ENCODE results near the gene RO60.

DNA sequence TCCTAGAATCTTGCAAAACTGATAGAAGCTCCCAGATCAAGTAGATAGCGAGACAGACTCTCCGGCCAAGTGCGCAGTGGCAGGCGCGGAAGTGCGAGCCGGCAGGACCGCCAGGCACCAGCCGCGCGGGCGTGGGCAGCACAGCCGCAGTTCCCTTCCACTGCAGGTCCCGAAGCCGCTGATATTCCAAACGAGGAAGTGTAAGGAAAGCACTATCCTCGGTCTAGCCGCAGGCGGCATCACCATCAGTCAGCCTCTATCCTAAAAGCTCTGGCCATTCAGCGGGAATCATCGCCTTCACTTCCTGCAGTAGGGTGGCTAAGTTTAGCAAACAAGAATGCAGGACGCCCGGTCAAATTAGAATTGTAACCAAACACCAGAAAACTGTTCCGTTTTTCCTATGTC lies 45.1 kb downstream of the RO60 start:
- TF ChIP-seq, protein P1, sequence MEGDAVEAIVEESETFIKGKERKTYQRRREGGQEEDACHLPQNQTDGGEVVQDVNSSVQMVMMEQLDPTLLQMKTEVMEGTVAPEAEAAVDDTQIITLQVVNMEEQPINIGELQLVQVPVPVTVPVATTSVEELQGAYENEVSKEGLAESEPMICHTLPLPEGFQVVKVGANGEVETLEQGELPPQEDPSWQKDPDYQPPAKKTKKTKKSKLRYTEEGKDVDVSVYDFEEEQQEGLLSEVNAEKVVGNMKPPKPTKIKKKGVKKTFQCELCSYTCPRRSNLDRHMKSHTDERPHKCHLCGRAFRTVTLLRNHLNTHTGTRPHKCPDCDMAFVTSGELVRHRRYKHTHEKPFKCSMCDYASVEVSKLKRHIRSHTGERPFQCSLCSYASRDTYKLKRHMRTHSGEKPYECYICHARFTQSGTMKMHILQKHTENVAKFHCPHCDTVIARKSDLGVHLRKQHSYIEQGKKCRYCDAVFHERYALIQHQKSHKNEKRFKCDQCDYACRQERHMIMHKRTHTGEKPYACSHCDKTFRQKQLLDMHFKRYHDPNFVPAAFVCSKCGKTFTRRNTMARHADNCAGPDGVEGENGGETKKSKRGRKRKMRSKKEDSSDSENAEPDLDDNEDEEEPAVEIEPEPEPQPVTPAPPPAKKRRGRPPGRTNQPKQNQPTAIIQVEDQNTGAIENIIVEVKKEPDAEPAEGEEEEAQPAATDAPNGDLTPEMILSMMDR (IDR thresholded peaks at IDR 0.05), result no peak
- no peak for TF ChIP-seq POLR2AphosphoS5 (IDR thresholded peaks at IDR 0.05)
- TF ChIP-seq POLR2A (IDR thresholded peaks at IDR 0.05), result no peak

Measured in suprapubic skin (tissue), 4 donors.